T-helper 2 cell (primary cell): ENCODE measurements around the gene SYK.

Experiments used
- DNase-seq, 5 experiments: peaks; one replicate each; pipeline versions ENCODE4 v3.0.0 to v3.0.0-alpha.2; 2012 to 2022

SYK gene

GRCh38 chr9:90826326-90827020, 24.9 kb downstream of the SYK start:
- DNase-seq, result no peak

GRCh38 chr9:90827181-90827871, 25.7 kb downstream of the SYK start:
- DNase-seq, result no peak

- DNase-seq, result no peak
These were observed 28.4 kb downstream of the SYK start for GRCh38 chr9:90830051-90830450.

- no peak for DNase-seq
These were observed 29.4 kb downstream of the SYK start for GRCh38 chr9:90830977-90831376.

GRCh38 chr9:90832261-90832660, 30.6 kb downstream of the SYK start:
- DNase-seq, result no peak

- no peak for DNase-seq
These were observed 33.4 kb downstream of the SYK start for GRCh38 chr9:90834828-90835595.

GRCh38 chr9:90836411-90837080, 34.9 kb downstream of the SYK start:
- no peak for DNase-seq

GRCh38 chr9:90838098-90838497, 36.5 kb downstream of the SYK start:
- DNase-seq, result no peak

- DNase-seq, result no peak
These were observed 37.0 kb downstream of the SYK start for GRCh38 chr9:90838581-90839154.

- DNase-seq, result no peak
These were observed 37.6 kb downstream of the SYK start for GRCh38 chr9:90839183-90839728.

GRCh38 chr9:90840696-90841095, 39.1 kb downstream of the SYK start:
- DNase-seq, result no peak

- no peak for DNase-seq
These were observed 39.6 kb downstream of the SYK start for GRCh38 chr9:90841213-90841612.

GRCh38 chr9:90841615-90842014, 40.0 kb downstream of the SYK start:
- DNase-seq, result no peak

- DNase-seq, result no peak
These were observed 40.7 kb downstream of the SYK start for GRCh38 chr9:90842176-90842777.

GRCh38 chr9:90842996-90843395, 41.4 kb downstream of the SYK start:
- DNase-seq, result no peak

GRCh38 chr9:90843525-90843924, 41.9 kb downstream of the SYK start:
- no peak for DNase-seq

GRCh38 chr9:90844326-90844725, 42.7 kb downstream of the SYK start:
- no peak for DNase-seq

- DNase-seq, result no peak
These were observed 45.3 kb downstream of the SYK start for GRCh38 chr9:90846770-90847419.

- DNase-seq, result no peak
These were observed 46.4 kb downstream of the SYK start for GRCh38 chr9:90847971-90848370.

GRCh38 chr9:90848866-90849265, 47.2 kb downstream of the SYK start:
- DNase-seq, result no peak

- no peak for DNase-seq
These were observed 49.8 kb downstream of the SYK start for GRCh38 chr9:90851444-90851843.

GRCh38 chr9:90853945-90854344, 52.3 kb downstream of the SYK start:
- no peak for DNase-seq
